Right atrium auricular region (tissue), 2 donors: ENCODE data around the gene ACTA2. TPM values are rescaled to one million over a fixed set of nuclear protein-coding genes. Genes with fewer than 3 reads are reported as not detected.

Experiments used
- DNase-seq: peaks from one replicate; pipeline ENCODE4 v3.0.0-alpha.2; 2019; ENCODE audit warnings: low spot score
- H3K27ac ChIP-seq, 2 donors: fragments of 200-600 bp; sonication (generic); 1 replicate in 1 of 2; 2 replicates in 1 of 2; pipeline ENCODE4 v1.5.1; 2016 to 2019
- H3K27me3 ChIP-seq, 2 donors: fragments of 200-600 bp; sonication (generic); one replicate each; pipeline versions ENCODE4 v1.5.1 to v1.6.0; 2017 to 2019
- H3K36me3 ChIP-seq: fragments of 200-600 bp; sonication (generic); one replicate; pipeline ENCODE4 v1.5.1; 2016
- H3K4me1 ChIP-seq, 2 donors: fragments of 200-600 bp; sonication (generic); one replicate each; pipeline versions ENCODE4 v1.5.1 to v1.6.0; 2017 to 2019
- H3K4me3 ChIP-seq, 2 donors: fragments of 200-600 bp; sonication (generic); 1 replicate in 1 of 2; 2 replicates in 1 of 2; pipeline ENCODE4 v1.5.1; 2017 to 2019; ENCODE audit warnings: mild to moderate bottlenecking in 1 of 2, moderate library complexity in 1 of 2
- H3K9me3 ChIP-seq, 2 donors: fragments of 200-600 bp; sonication (generic); one replicate each; pipeline ENCODE4 v1.5.1; 2019
- CTCF ChIP-seq, 2 donors: fragments of 200-600 bp; sonication (generic); IDR thresholded peaks; one replicate each; pipeline ENCODE4 v1.5.1; 2019; ENCODE audit warnings: antibody characterized with exemption in 2 of 2
- total RNA-seq, 2 donors: library from RNA; depleted of rRNA; stranded (reverse); fragments of >200 nt; gene quantifications; one replicate each; pipeline ENCODE4 v1.1.0, GENCODE V29; 2016

ACTA2 gene
- total RNA-seq, 2 donors from 2014 or later: 934 to 1,936 TPM

GRCh38 chr10:88896372-88896993 is 56.1 kb downstream of the ACTA2 start:
- Histone ChIP-seq H3K27ac (peak overlapping the region; percentile 73 to 86), H3K4me3 (no peak overlapping the region), H3K27me3 (no peaks in the 10 kb centered on the region), H3K36me3 (no peaks in the 10 kb centered on the region), H3K9me3 (no peaks in the 10 kb centered on the region), H3K4me1 (peaks cover 0 to 74% of the 10 kb centered on the region in 2 donors)
- DNase-seq: no peak
- no peak for TF ChIP-seq CTCF (IDR thresholded peaks at IDR 0.05)

GRCh38 chr10:88895250-88895649 is 57.3 kb downstream of the ACTA2 start:
- peak overlapping the region in 1 of 2 donors; percentile 1 for H3K27ac ChIP-seq
- no peaks in the 10 kb centered on the region for H3K27me3 ChIP-seq
- peaks cover 0 to 66% of the 10 kb centered on the region in 2 donors for H3K4me1 ChIP-seq
- no peak for TF ChIP-seq CTCF (IDR thresholded peaks at IDR 0.05)
- DNase-seq: no peak
- H3K36me3 ChIP-seq: no peaks in the 10 kb centered on the region
- H3K9me3 ChIP-seq: no peaks in the 10 kb centered on the region
- H3K4me3 ChIP-seq: no peak overlapping the region

- no peaks in the 10 kb centered on the region for H3K36me3 ChIP-seq
- H3K4me3 ChIP-seq: no peak overlapping the region
- H3K9me3 ChIP-seq: no peaks in the 10 kb centered on the region
- H3K27ac ChIP-seq: no peak overlapping the region
- peaks cover 0 to 56% of the 10 kb centered on the region in 2 donors for H3K4me1 ChIP-seq
- DNase-seq: no peak
- TF ChIP-seq CTCF (IDR thresholded peaks at IDR 0.05): no peak
- H3K27me3 ChIP-seq: no peaks in the 10 kb centered on the region
Observed at GRCh38 chr10:88893611-88894010, 59.0 kb downstream of the ACTA2 start.

- peak overlapping the region in 1 of 2 donors; percentile 26 for H3K27ac ChIP-seq
Observed at GRCh38 chr10:88892222-88892967, 60.2 kb downstream of the ACTA2 start.

GRCh38 chr10:88890681-88891381 is 61.7 kb downstream of the ACTA2 start:
- no peaks in the 10 kb centered on the region for H3K9me3 ChIP-seq
- TF ChIP-seq CTCF (IDR thresholded peaks at IDR 0.05): no peak
- no peaks in the 10 kb centered on the region for H3K36me3 ChIP-seq
- H3K4me3 ChIP-seq: no peak overlapping the region
- no peak overlapping the region for H3K27ac ChIP-seq
- DNase-seq: no peak
- no peaks in the 10 kb centered on the region for H3K27me3 ChIP-seq
- H3K4me1 ChIP-seq: peaks cover 0 to 35% of the 10 kb centered on the region in 2 donors

More at GRCh38 chr10:88892222-88892967, 60.2 kb downstream of the ACTA2 start:
- no peaks in the 10 kb centered on the region for H3K9me3 ChIP-seq
- H3K4me1 ChIP-seq: peaks cover 0 to 44% of the 10 kb centered on the region in 2 donors
- TF ChIP-seq CTCF (IDR thresholded peaks at IDR 0.05): no peak
- DNase-seq: no peak
- H3K27me3 ChIP-seq: no peaks in the 10 kb centered on the region
- no peak overlapping the region for H3K4me3 ChIP-seq
- no peaks in the 10 kb centered on the region for H3K36me3 ChIP-seq
